ACHN (cell line): ENCODE results near the gene DTNA.
"Not testable (repeated sequence)": the region's sequence is repeated elsewhere in the genome, so short reads cannot be mapped to it uniquely, and the experiment has no call there.

Experiments used
- DNase-seq: peaks from one replicate; pipeline ENCODE4 v3.0.0-alpha.2; 2015
- in situ Hi-C: cut with HindIII; loops from 2 replicates; pipeline ENCODE4 v1.10.0; 2017; ENCODE audit warnings: low sequenced_read_pairs, low pct_ligation_motif_present, low pct_unique_long_range_greater_than_20kb

The DTNA gene

DNA sequence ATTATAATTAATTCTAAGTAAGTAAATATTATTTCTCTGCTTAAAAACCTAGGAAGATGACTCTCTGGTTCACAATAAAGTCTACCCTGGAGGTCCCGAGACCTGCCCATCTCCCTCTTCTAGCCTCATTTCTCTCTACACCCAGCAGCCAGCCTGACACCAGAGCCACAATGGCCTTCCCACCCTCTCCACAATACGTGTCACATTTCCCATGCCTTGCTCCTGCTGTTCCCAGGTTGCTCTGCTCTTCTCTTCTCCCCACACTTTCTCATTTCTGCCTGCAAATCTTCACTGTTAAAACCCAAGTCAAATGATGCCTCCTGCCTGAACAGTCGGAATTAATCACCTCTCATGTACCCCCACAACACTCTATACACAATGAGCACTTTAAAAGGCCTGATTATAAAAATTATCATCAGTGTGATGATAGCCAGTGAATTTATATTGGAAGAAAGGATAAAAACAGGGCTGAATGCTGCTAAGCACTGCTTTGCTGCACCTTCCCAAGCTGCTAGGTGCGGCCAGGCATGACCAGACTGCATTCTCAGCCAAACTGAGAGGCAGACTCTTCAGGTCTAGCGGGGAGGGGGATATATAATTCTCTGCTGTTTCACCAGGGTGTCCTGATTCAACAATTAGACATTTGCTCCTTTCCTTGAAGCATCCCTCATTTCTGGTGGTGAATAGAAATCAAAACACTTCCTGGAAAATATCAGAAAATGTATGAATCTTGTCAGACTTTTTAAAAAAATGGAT is 160.6 kb downstream of the DTNA start:
- in situ Hi-C loops: no loop called here
- DNase-seq: no peak

DNA sequence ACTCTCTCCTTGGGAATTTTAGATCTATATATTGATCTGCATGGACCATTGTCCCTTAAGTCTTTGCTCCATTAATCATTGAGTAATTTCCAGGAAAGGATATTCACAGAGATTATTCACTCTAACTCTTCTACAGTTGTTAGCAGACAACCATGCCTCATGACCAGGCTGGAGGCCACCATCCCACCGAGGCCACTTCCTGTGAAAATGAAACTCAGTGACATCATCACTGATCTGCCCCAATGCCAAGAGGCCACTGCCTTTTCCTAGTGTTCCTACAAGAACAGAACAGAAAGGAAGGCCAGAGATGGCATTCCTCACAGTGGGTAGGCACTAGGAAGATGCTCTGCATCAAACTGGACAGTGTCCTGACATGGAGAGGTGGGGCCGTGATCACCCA is 161.3 kb downstream of the DTNA start:
- in situ Hi-C loops: no loop called here
- DNase-seq: peak; percentile 23

DNA sequence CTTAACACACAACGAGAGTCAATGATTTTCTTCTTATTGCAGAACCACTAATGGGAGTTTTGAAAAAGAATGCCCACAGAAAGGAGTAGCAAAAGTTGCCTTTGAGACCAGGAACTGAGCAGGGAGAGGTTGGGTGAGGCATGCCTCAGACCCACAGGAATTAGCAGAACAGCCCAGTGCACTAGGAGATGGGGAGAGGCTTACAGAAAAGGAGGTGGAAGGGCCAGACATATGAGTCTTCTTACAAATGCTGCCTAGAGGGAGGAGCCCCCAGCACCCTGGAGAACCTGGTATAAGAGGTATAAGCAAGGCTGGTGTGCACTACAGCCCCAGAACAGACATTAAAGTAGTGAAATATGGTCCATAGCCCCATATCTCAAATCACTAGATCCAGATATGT is 162.0 kb downstream of the DTNA start:
- no peak for DNase-seq
- in situ Hi-C loops: no loop called here

DNA sequence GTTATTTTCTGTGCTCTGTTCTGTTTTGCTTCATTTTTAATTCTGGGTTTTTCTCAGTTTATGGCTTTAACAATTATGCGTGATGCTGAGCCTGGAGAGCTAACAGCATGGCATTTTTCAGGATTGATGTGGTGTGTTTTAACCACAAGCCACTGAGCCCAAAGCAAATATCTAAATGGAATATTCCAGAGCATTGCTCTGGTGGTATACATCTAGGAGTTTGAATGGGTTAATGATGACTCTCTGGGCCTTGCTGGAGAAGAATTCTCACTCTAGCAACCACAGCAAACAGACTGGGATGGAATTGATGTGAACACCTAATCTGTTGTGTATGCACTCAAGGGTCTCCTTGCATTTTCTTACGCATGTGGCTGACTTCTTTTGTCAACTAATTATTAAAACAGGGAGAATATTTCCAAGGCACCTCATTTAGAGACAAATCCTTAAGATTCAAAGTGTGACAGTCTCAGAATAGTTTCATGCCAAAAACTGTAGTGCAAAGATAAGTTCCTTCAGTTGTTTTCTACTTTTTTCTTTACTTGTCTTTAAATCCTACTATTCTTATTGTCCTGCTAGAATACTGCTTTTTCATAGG is 164.0 kb downstream of the DTNA start:
- DNase-seq: no peak
- in situ Hi-C loops: no loop called here

DNA sequence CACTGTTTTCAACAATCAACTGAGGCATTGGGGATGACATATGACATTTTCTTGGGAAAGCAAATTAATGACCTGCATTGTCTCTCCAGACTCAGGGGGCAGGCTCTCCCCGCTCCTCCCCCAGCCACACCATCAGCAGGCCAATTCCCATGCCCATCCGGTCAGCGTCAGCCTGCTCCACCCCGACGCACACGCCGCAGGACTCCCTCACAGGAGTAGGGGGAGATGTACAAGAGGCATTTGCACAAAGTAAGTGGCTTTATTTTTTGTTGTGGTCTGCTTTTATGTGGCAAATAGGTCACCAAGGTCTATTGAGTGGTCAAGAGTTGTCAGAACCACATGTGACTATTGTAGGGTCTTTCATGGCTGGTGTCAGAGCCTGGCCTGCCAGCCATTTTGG is 165.1 kb downstream of the DTNA start:
- no peak for DNase-seq

DNA sequence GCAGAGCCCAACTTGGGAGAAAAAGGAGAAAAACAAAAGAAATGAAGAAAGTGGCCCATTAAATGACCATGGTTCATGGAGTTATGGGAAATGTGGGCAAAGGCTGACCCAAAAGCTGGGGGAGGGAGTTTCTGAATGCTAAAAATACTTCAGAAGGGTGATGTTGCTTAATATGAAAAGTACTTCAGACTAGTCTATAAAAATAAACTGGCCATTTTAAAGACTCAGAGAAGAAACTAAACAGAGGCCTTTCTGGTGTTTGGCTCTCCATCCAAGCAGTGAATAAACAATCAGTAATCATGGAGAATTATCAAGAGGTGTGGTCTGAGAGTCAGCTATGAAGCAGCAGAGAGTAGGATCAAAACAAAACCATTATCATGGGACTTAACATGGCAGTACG is 170.3 kb downstream of the DTNA start:
- no peak for DNase-seq
- in situ Hi-C loops: no loop called here

More for the DNA sequence above, 165.1 kb downstream of the DTNA start:
- in situ Hi-C loops: no loop called here

DNA sequence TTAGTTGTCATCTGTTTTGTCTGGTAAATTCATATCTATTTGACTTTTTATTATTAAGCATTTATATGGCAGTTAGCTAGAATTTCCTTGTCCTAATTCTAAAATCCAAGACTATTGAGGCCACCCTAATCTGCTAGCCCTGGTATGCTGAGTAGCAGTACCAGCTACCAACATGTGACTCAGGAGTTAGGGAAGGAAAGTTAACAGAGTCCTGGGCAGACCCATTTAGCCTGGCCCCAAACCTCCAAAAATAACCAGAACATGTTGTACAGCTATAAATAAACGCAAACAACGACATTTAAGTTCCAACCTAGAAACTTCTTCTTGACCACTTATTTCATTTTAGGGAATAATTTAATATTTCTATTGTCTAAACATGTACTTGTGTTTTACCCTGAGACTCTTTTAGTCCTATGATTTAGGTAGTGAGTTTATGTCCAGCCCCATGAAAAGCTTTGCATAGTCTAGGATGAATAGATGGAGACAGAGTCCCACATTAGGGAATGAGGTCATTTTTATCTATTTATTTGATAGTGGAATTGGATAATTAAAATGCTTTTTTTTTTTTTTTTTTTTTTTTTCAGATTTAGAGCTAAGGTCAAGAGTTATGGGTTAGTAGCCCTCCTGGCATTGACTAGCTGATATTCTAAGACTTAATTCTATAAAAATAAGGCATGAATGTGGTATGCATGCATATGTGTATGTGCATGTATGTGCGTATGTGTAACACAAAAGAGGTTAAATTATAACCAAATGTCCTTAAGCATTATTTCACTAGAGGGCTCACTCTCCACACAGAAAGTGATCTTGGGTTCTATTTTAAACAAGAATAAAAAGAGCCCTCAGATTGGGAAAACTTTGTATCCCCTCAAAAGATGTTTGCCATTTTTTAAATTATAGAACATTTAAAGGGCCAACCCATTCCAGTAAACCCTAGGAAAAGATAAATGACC is 171.1 kb downstream of the DTNA start:
- peak; percentile 19 for DNase-seq
- in situ Hi-C loops: no loop called here

DNA sequence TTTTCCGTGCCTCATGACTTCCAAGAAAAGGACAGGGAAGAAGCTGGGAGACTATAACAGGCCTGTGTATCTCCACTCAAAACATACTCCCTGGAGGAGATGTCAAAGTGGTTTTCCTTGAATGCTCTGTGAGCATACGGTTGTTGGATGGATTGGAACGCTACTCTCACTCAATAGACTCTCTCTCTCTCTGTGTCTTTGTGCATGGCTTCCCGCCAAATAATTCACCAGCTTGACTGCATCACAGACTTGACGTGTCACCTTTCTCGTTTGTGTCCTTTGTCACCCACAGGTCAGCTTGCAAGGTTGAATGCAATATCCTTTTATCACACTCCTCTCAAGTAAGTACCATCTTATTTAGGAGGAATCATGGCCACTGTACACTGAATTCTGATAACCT is 174.3 kb downstream of the DTNA start:
- in situ Hi-C loops: no loop called here
- no peak for DNase-seq

DNA sequence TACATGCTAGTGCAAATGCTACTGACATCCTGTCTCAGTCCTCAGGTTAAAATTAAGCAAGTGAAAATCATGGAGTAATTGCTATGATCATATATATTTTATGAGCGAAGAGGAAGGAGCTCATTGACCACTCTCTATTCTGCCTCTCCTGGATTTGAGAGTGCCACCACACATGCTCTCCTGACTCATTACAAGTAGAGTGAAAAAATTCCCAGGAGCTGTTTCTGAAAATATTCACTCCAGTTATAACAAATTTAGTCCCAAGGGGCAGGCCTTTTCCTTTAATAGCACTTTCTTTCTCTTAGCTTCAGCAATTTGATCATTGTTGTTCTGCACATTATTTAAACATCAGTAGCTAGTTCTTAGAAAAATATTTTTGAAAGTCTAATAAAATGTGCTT is 176.1 kb downstream of the DTNA start:
- DNase-seq: no peak
- in situ Hi-C loops: no loop called here

DNA sequence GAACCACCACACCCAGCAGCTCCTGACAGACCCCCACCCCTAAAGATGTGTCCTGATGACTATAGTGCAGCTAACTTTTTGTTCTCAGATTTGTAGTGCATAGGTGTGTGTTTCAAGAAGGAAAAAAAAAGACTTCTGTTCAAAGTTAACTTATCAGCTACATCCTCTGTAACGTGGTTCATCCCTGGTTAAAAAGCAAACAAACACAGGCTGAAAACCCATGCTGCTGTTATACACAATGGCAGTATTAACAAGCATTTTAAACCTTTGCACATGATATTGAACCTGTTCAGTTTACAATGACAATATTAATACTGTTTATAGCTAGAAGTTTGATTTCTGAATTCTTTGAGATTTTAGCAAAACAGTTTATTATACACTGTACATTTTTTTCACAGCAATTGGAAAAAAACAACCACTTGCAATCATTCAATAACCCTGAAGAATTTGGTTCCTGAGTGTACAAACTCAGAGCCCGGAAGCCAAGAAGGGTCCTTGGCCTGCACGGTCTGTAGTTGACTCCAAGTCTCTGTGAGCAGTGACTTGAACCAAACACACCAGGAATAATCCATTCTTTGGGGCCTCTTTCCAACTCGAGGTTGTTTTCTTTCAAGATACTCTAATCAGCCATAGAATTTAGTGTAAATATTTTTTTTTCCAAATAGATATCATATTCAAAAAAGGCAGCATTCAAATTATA is 177.9 kb downstream of the DTNA start:
- in situ Hi-C loops: no loop called here
- DNase-seq: no peak

DNA sequence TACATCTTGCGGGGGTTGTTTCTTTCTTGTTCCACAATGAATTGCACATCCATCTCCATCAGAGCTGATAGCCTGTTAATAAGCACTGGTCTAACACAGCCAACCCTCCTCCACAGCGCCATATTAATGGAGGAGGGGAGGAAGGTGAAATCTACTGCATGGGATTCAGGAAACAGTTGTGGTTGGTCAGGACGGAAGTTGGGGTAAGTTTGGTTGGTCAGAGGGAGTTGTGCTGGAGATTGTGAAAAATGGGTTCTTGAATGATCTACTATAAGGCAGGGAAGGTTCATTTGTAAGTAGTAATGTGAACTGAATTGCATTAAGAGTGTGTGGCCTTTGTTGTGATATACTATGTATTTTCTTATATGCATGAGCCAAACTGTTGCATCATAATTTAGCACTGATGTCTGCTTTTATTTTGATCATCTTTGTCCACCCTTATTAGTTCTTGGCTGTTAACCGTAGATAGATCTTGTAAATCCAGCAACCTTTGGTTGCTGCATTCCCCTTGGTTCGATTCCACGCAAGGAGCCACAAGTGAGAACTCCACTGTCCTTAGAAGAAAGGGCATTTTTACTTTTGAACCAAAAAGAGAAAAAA is 180.5 kb downstream of the DTNA start:
- DNase-seq: no peak
- in situ Hi-C loops: no loop called here

DNA sequence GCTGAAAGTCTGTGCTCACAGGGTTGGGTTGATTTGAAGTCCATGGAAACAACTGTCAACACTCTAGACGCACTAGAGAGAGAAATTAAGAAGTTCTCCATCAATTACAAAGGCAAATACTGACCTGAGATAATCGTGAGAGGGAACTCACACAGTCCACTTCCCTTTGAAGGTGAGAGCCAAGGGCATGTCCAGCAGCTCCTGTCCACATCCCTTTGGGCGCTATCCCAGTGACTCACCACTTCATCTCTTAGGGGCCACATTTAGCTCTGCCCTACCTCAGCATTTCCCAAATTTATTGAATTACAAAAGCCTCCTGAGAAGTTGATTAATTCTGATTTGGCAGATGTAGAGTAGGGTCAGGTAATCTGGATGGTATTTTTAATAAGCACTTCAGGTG is 182.3 kb downstream of the DTNA start:
- no peak for DNase-seq
- in situ Hi-C loops: no loop called here

DNA sequence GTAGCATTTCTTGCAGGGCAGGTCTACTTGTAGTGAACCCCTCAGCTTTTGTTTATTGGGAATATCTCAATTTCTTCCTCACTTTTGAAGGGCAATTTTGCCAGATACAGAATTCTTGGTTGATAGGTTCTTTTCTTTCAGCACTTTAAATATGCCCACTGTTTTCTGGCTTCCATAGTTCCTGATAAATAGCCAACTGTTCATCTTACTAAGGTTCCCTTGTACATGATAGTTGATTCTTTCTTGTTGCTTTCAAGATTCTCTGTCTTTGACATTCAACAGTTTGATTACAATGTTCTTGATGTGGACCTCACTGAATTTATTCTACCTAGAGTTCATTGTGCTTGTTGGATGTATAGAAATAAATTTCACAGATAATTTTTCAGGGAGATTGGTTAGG is 183.1 kb downstream of the DTNA start:
- in situ Hi-C loops: no loop called here
- no peak for DNase-seq

DNA sequence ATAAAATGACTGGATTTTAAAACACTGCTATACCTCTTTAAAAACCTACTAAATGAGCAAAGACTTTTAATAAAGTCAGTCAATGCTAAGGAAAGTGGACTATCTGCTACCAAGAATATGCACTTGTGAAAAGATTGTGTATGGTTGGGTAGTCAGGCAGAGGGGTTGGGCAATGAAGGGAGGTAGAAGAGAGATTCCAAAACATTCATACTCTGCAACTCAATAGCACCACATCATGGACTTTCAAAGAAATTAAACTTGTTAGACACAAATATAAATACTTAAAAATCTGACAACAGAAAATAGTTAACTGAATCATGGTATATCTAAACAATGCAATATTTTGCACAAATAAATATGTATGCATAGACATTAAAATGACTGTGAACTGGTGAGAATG is 191.2 kb downstream of the DTNA start:
- in situ Hi-C loops: no loop called here
- DNase-seq: peak; percentile 9

DNA sequence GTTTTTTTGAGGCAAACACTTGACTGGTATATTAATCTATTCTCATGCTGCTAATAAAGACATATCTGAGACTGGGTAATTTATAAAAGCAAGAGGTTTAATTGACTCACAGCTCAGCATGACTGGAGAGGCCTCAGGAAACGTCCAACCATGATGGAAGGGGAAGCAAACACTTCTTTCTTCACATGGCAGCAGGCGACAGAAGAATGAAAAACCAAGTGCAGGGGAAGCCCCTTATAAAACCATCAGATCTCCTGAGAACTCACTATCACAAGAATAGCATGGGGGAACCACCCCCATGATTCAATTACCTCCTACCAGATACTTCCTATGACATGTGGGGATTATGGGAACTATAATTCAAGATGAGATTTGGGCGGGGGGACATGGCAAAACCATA is 194.9 kb downstream of the DTNA start:
- DNase-seq: no peak
- in situ Hi-C loops: no loop called here

DNA sequence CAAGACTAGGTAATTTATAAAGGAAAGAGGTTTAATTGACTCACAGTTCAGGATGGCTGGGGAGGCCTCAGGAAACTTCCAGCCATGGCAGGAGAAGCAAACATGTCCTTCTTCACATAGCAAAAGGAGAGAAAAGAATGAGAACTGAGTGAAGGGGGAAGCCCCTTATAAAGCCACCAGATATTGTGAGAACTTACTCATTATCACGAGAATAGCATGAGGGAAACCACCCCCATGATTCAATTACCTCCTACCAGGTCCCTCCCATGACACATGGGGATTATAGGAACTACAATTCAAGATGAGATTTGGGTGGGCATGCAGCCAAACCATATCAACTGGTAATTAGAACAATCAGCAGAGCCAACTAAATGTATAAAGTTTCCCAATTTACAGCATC is 196.9 kb downstream of the DTNA start:
- in situ Hi-C loops, DNase-seq: not testable (repeated sequence)

DNA sequence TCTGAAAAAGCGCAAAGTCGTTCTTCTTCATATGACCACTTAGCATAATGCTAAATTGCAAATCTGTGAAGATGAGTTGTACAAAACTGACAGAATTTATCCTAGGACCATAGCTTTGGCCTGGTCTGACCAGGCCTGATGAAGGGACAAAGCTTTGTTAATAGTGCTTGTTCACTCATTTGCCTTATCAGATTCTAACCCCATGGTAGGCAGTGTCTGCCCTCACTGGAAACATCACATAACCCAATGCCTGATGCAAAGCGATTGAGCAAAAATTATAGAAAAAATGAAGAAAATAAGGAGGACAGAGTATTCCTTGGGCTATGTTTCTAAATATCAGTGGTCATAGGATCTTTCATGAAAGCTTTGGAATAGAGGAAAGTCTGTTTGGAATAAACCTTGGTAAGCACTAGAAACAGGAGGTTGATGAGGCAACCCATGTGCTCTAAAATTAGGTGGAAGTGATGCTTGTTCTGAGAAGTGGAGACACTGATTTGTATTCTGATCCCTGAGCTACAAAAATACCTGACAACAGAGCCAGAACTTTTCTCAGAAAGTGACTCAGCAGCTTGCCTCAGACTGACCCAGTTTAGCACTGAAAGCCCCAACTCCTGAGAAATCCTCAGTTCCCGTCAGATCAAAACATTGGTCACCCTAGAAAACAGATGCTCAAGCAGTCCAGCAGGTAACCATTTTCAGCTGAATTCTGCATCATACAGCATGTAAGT is 199.7 kb downstream of the DTNA start:
- in situ Hi-C loops: no loop called here
- no peak for DNase-seq

DNA sequence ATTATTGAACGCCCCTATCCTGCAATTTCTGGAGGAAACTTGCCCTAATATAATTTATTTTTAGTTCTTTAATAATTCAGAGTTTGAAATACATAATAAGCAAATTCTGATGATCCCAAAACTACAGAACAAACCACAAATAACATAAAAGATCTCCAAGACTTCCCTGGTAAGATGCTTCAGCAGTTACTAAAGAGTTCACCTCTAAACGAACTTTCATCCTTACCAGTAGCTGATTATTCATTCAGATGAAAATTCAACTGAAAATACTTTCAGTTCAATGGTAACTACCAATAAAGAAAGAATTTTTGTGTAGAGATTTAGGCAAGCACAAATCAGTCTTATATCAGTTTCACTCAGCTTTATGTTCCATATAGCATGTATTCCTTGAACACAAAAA is 201.0 kb downstream of the DTNA start:
- in situ Hi-C loops: no loop called here
- no peak for DNase-seq
